Measurements from ENCODE around the gene ELOF1. TPM values are rescaled to one million over a fixed set of nuclear protein-coding genes. Genes with fewer than 3 reads are reported as not detected.

The ELOF1 gene
- total and polyA plus RNA-seq, 2 of the 4 experiments (the other 2 are of a cell fraction) = 62.4 to 96.8 TPM

- TF ChIP-seq USF2 (IDR thresholded peaks at IDR 0.05; ENCODE audit: low read depth, low read length) = no peak
- no peak for TF ChIP-seq MAZ (IDR thresholded peaks at IDR 0.05; ENCODE audit: borderline replicate concordance, low read depth, low read length)
- TF ChIP-seq, protein P1, sequence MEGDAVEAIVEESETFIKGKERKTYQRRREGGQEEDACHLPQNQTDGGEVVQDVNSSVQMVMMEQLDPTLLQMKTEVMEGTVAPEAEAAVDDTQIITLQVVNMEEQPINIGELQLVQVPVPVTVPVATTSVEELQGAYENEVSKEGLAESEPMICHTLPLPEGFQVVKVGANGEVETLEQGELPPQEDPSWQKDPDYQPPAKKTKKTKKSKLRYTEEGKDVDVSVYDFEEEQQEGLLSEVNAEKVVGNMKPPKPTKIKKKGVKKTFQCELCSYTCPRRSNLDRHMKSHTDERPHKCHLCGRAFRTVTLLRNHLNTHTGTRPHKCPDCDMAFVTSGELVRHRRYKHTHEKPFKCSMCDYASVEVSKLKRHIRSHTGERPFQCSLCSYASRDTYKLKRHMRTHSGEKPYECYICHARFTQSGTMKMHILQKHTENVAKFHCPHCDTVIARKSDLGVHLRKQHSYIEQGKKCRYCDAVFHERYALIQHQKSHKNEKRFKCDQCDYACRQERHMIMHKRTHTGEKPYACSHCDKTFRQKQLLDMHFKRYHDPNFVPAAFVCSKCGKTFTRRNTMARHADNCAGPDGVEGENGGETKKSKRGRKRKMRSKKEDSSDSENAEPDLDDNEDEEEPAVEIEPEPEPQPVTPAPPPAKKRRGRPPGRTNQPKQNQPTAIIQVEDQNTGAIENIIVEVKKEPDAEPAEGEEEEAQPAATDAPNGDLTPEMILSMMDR (conservative IDR thresholded peaks at IDR 0.05; ENCODE audit: low read depth, low read length) = no peak
Measured at GRCh38 chr19:11534948-11535347, 24.1 kb downstream of the ELOF1 start (continued).
